SK-N-SH (cell line): ENCODE results near the gene GBX1.

ENCODE experiments used
- FOXJ3 ChIP-seq: sonication (generic); formaldehyde crosslinking; IDR thresholded peaks from 2 replicates; pipeline ENCODE4 v1.5.1; 2020; ENCODE audit warnings: mild to moderate bottlenecking, missing genetic modification reagents
- GABPA ChIP-seq: IDR thresholded peaks from 2 replicates; pipeline ENCODE4 v1.4.0; 2012; ENCODE audit warnings: low read depth, mild to moderate bottlenecking
- NFIC ChIP-seq: IDR thresholded peaks from 2 replicates; pipeline ENCODE4 v1.4.0; 2012; ENCODE audit warnings: borderline replicate concordance
- PBX3 ChIP-seq: IDR thresholded peaks from 2 replicates; pipeline ENCODE4; 2012
- POLR2AphosphoS5 ChIP-seq: IDR thresholded peaks from 2 replicates; pipeline ENCODE4 v1.6.1; 2012; ENCODE audit warnings: low read depth, low read length
- RXRA ChIP-seq: IDR thresholded peaks from 2 replicates; pipeline ENCODE4 v1.4.0; 2012; ENCODE audit warnings: low read depth, mild to moderate bottlenecking, borderline replicate concordance
- SMC3 ChIP-seq: IDR thresholded peaks from 2 replicates; pipeline ENCODE4 v1.6.1; 2012; ENCODE audit warnings: low read depth, low read length, improper control_type of control experiment
- YY1 ChIP-seq: IDR thresholded peaks from 2 replicates; pipeline ENCODE4 v1.4.0; 2012; ENCODE audit warnings: low read depth, mild to moderate bottlenecking
- ZBTB33 ChIP-seq: IDR thresholded peaks from 2 replicates; pipeline ENCODE4 v1.4.0; 2012; ENCODE audit warnings: low read depth, borderline replicate concordance
- TF ChIP-seq, protein P1 (sequence below): fragments of 200-600 bp; sonication (generic); IDR thresholded peaks from 2 replicates; pipeline ENCODE4 v1.6.1; 2017; ENCODE audit warnings: antibody characterized with exemption, mild to moderate bottlenecking, moderate library complexity
- TF ChIP-seq, protein P2 (sequence below): IDR thresholded peaks from 2 replicates; pipeline ENCODE4 v1.4.0; 2012; ENCODE audit warnings: low read depth

DNA sequence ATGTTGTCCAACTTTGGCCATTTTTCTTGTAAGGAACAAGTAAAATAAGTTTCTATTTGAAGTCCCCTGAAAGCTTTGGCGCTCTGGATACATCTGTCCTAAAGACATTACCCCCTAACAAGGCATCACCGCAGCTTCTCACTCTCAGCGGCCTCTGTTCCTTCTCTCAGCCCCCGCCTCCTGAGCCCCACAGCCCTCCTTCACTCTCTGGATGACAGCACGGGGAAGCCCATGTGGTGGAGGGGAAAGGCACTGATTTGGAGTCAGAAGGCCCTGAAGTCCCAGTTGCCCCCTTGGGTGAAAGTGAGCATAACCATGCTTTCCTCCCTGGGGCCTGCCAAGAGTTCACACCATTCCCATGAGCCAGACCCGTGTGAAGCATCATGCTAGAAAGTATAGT lies 38.2 kb upstream of the GBX1 start:
- TF ChIP-seq, protein P1, sequence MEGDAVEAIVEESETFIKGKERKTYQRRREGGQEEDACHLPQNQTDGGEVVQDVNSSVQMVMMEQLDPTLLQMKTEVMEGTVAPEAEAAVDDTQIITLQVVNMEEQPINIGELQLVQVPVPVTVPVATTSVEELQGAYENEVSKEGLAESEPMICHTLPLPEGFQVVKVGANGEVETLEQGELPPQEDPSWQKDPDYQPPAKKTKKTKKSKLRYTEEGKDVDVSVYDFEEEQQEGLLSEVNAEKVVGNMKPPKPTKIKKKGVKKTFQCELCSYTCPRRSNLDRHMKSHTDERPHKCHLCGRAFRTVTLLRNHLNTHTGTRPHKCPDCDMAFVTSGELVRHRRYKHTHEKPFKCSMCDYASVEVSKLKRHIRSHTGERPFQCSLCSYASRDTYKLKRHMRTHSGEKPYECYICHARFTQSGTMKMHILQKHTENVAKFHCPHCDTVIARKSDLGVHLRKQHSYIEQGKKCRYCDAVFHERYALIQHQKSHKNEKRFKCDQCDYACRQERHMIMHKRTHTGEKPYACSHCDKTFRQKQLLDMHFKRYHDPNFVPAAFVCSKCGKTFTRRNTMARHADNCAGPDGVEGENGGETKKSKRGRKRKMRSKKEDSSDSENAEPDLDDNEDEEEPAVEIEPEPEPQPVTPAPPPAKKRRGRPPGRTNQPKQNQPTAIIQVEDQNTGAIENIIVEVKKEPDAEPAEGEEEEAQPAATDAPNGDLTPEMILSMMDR: no peak
- TF ChIP-seq SMC3: no peak
- TF ChIP-seq GABPA: no peak
- TF ChIP-seq RXRA: no peak
- TF ChIP-seq, protein P2, sequence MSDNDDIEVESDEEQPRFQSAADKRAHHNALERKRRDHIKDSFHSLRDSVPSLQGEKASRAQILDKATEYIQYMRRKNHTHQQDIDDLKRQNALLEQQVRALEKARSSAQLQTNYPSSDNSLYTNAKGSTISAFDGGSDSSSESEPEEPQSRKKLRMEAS: no peak
- TF ChIP-seq PBX3: no peak
- no peak for TF ChIP-seq FOXJ3 (CRISPR knock-in tag)
- no peak for TF ChIP-seq ZBTB33
- TF ChIP-seq YY1: no peak
- TF ChIP-seq POLR2AphosphoS5: no peak
- no peak for TF ChIP-seq NFIC
